Thymus (tissue), 11 donors: ENCODE measurements around the gene AFF3. TPM values are rescaled to one million over a fixed set of nuclear protein-coding genes. Genes with fewer than 3 reads are reported as not detected.

Source experiments
- DNase-seq, 9 donors: peaks; one replicate each; pipeline ENCODE4 v3.0.0-alpha.2; 2013; ENCODE audit warnings: low spot score in 9 of 9, low read depth in 6 of 9, missing footprints in 1 of 9
- H3K27ac ChIP-seq, 2 donors: one replicate each; pipeline ENCODE4 v1.5.1; 2013; ENCODE audit warnings: control low read depth in 1 of 2, low read depth in 1 of 2, low read length in 1 of 2, mild to moderate bottlenecking in 1 of 2, moderate library complexity in 1 of 2
- H3K27me3 ChIP-seq, 2 donors: one replicate each; pipeline ENCODE4 v1.5.1; 2013; ENCODE audit warnings: low read length in 1 of 2; ENCODE audit not compliant: control insufficient read depth in 2 of 2, insufficient read depth in 1 of 2
- H3K36me3 ChIP-seq, 2 donors: one replicate each; pipeline ENCODE4 v1.5.1; 2013; ENCODE audit warnings: low read length in 1 of 2, mild to moderate bottlenecking in 1 of 2, moderate library complexity in 1 of 2; ENCODE audit not compliant: control insufficient read depth in 2 of 2, insufficient read depth in 2 of 2
- H3K4me1 ChIP-seq, 2 donors: one replicate each; pipeline ENCODE4 v1.5.1; 2013; ENCODE audit warnings: low read length in 2 of 2; ENCODE audit not compliant: control insufficient read depth in 2 of 2, insufficient read depth in 2 of 2
- H3K4me3 ChIP-seq, 2 donors: one replicate each; pipeline ENCODE4 v1.5.1; 2013; ENCODE audit warnings: low read length in 2 of 2, control low read depth in 1 of 2, mild to moderate bottlenecking in 1 of 2
- H3K9me3 ChIP-seq, 2 donors: one replicate each; pipeline ENCODE4 v1.5.1; 2013; ENCODE audit warnings: low read length in 1 of 2, mild to moderate bottlenecking in 1 of 2; ENCODE audit not compliant: control insufficient read depth in 2 of 2, insufficient read depth in 1 of 2
- WGBS: extraction: QIAGEN DNeasy Blood & Tissue Kit; methylation state at CpG from one replicate; pipeline ENCODE4 v1.1.7; 2013; 5-methylcytosine and 5-hydroxymethylcytosine counted together
- polyA plus RNA-seq: library from polyadenylated mRNA; stranded (reverse); fragments of 200-250 nt; gene quantifications from one replicate; pipeline ENCODE4 v1.2.3, GENCODE V29; 2013
- total RNA-seq: library from RNA; stranded (reverse); fragments of 120-200 nt; gene quantifications from one replicate; pipeline ENCODE4 v1.2.4, GENCODE V29; 2013
- donor health status: healthy.

AFF3 gene
- total and polyA plus RNA-seq, 2 donors: 5.3 to 9.7 TPM

GRCh38 chr2:99806758-99807157 lies 335.6 kb downstream of the AFF3 start:
- H3K4me3 ChIP-seq: no peak overlapping the region
- no peak overlapping the region for H3K27ac ChIP-seq
- no peaks in the 10 kb centered on the region for H3K9me3 ChIP-seq
- WGBS: 98% methylated on average over 4 of the region's 4 CpGs
- no peaks in the 10 kb centered on the region for H3K4me1 ChIP-seq
- no peak for DNase-seq
- no peaks in the 10 kb centered on the region for H3K36me3 ChIP-seq
- H3K27me3 ChIP-seq: no peaks in the 10 kb centered on the region

- WGBS: 99% methylated on average over 5 of the region's 5 CpGs
- Histone ChIP-seq H3K9me3 (no peaks in the 10 kb centered on the region), H3K36me3 (no peaks in the 10 kb centered on the region), H3K27ac (no peak overlapping the region), H3K27me3 (no peaks in the 10 kb centered on the region), H3K4me1 (no peaks in the 10 kb centered on the region), H3K4me3 (no peak overlapping the region)
- no peak for DNase-seq
Observed at GRCh38 chr2:99805930-99806476, 336.4 kb downstream of the AFF3 start.

- no peak for DNase-seq
- Histone ChIP-seq H3K27ac (no peak overlapping the region), H3K4me1 (no peaks in the 10 kb centered on the region), H3K4me3 (no peak overlapping the region), H3K9me3 (no peaks in the 10 kb centered on the region), H3K36me3 (no peaks in the 10 kb centered on the region), H3K27me3 (no peaks in the 10 kb centered on the region)
- WGBS: 92% methylated on average over 1 of the region's 1 CpG
Observed at GRCh38 chr2:99803846-99804245, 338.5 kb downstream of the AFF3 start.

- 73% methylated on average over 1 of the region's 1 CpG for WGBS
- DNase-seq: no peak
- no peaks in the 10 kb centered on the region for H3K27me3 ChIP-seq
Observed at GRCh38 chr2:99802734-99803133, 339.7 kb downstream of the AFF3 start.

GRCh38 chr2:99801327-99801901 lies 341.0 kb downstream of the AFF3 start:
- no peak for DNase-seq
- Histone ChIP-seq H3K9me3 (no peaks in the 10 kb centered on the region), H3K27ac (no peak overlapping the region), H3K27me3 (no peaks in the 10 kb centered on the region), H3K4me1 (no peaks in the 10 kb centered on the region), H3K4me3 (no peak overlapping the region), H3K36me3 (no peaks in the 10 kb centered on the region)
- 92% methylated on average over 4 of the region's 4 CpGs for WGBS

More at GRCh38 chr2:99802734-99803133, 339.7 kb downstream of the AFF3 start:
- no peaks in the 10 kb centered on the region for H3K36me3 ChIP-seq
- no peaks in the 10 kb centered on the region for H3K4me1 ChIP-seq
- H3K4me3 ChIP-seq: no peak overlapping the region
- H3K9me3 ChIP-seq: no peaks in the 10 kb centered on the region
- no peak overlapping the region for H3K27ac ChIP-seq

GRCh38 chr2:99797475-99797874 lies 344.9 kb downstream of the AFF3 start:
- 99% methylated on average over 1 of the region's 1 CpG for WGBS
- H3K4me1 ChIP-seq: no peaks in the 10 kb centered on the region
- no peak overlapping the region for H3K27ac ChIP-seq
- no peaks in the 10 kb centered on the region for H3K27me3 ChIP-seq
- no peaks in the 10 kb centered on the region for H3K9me3 ChIP-seq
- no peaks in the 10 kb centered on the region for H3K36me3 ChIP-seq
- no peak overlapping the region for H3K4me3 ChIP-seq
- DNase-seq: no peak

- DNase-seq: no peak
- H3K36me3 ChIP-seq: no peaks in the 10 kb centered on the region
- no peaks in the 10 kb centered on the region for H3K4me1 ChIP-seq
- no peaks in the 10 kb centered on the region for H3K9me3 ChIP-seq
- no peak overlapping the region for H3K27ac ChIP-seq
- H3K4me3 ChIP-seq: no peak overlapping the region
- H3K27me3 ChIP-seq: no peaks in the 10 kb centered on the region
Observed at GRCh38 chr2:99794414-99794813, 348.0 kb downstream of the AFF3 start.

- Histone ChIP-seq H3K27ac (no peak overlapping the region), H3K4me3 (no peak overlapping the region), H3K9me3 (no peaks in the 10 kb centered on the region), H3K36me3 (no peaks in the 10 kb centered on the region), H3K27me3 (no peaks in the 10 kb centered on the region), H3K4me1 (no peaks in the 10 kb centered on the region)
- WGBS: 93% methylated on average over 8 of the region's 8 CpGs
- no peak for DNase-seq
Observed at GRCh38 chr2:99793022-99793421, 349.4 kb downstream of the AFF3 start.

- WGBS: 93% methylated on average over 1 of the region's 1 CpG
- no peak for DNase-seq
- Histone ChIP-seq H3K27me3 (no peaks in the 10 kb centered on the region), H3K27ac (no peak overlapping the region), H3K4me1 (no peaks in the 10 kb centered on the region), H3K4me3 (no peak overlapping the region), H3K36me3 (no peaks in the 10 kb centered on the region), H3K9me3 (no peaks in the 10 kb centered on the region)
Observed at GRCh38 chr2:99789849-99790248, 352.5 kb downstream of the AFF3 start.
